AG09309 (cell line): ENCODE results near the gene NPIPB5.
"Not testable (repeated sequence)": the region's sequence is repeated elsewhere in the genome, so short reads cannot be mapped to it uniquely, and the experiment has no call there.

Experiments used
- DNase-seq: peaks from one replicate; pipeline ENCODE4 v3.0.0-alpha.2; 2010; ENCODE audit warnings: low read depth
- H3K4me3 ChIP-seq: 2 replicates; pipeline ENCODE4 v1.5.1; 2011; ENCODE audit warnings: mild to moderate bottlenecking, low read depth, low read length, moderate library complexity; ENCODE audit not compliant: control insufficient read depth

Gene NPIPB5

DNA sequence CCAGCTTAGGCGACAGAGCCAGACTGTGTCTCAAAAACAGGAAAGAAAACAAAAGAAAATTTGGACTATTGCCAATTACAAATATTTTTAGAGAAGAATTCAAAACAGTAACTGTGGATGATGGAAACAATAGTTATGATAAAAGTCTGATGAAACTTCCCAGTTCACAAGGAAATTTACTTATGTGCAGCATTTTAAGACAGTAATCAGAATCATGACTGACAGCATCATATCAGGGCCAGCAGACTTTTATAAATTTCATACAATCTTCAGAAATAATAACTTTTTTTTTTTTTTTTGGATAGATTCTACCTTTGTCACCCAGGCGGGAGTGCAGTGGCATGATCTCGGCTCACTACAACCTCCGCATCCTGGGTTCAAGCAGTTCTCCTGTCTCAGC lies at the start of gene NPIPB5:
Gene NPIPB5 (plus strand): TSS at position 301 of the 400 bp plus-strand sequence. CDS start 2,911 bp downstream, outside the sequence.
- not testable (repeated sequence) for DNase-seq, H3K4me3 ChIP-seq

DNA sequence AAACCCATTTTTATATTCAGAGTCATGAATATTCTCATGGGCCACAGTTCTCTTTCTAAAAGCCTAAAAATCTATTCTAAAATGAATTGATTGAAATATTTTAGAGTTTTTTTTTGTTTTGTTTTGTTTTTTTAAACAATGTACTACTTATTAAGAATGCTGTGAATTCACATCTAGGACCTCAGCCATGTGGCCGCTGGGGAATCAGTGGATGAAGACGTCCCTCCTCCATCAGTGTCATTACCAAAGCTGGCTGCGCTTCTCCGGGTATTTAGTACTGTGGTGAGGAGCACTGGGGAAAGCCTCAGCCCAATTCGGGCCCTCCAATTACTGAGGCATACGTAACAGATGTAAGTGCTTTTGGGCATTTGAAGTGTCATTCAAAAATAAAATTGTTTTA lies 41.8 kb upstream of the NPIPB5 start:
- not testable (repeated sequence) for H3K4me3 ChIP-seq, DNase-seq

DNA sequence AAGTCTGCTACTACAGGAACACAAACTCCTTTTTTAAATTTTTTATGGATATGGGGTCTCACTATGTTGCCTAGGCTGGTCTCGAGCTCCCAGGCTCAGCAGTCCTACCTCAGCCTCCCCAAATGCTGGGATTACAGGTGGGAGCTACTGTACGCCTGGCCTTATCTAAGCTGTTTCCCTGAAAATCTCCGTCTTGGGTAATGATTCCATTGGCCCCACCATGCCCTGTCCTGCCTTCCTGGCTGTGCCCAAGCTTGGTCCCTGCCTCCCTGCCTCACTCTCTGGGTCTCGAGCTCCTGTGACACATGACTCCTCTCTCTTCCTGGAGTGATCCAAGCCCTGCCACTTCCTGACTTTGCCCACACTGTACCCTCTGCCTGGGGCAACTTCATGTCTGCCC lies 27.3 kb downstream of the NPIPB5 start:
- not testable (repeated sequence) for H3K4me3 ChIP-seq, DNase-seq

DNA sequence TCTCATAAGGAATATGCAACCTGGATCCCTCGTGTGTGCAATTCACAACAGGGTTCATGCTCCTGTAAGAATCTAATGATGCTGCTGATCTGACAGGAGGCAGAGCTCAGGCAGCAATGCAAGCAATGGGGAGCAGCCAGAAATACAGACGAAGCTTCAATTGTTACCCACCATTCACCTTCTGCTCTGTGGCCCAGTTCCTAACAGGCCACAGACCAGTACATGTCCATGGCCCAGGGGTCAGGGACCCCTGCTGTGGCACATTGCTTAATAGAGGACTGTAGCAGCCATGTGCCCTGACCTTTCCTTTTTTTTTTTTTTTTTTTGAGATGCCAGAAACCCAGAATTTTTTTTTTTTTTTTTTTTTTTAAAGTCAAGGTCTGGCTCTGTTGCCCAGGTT lies 34.1 kb downstream of the NPIPB5 start:
- H3K4me3 ChIP-seq, DNase-seq: not testable (repeated sequence)

DNA sequence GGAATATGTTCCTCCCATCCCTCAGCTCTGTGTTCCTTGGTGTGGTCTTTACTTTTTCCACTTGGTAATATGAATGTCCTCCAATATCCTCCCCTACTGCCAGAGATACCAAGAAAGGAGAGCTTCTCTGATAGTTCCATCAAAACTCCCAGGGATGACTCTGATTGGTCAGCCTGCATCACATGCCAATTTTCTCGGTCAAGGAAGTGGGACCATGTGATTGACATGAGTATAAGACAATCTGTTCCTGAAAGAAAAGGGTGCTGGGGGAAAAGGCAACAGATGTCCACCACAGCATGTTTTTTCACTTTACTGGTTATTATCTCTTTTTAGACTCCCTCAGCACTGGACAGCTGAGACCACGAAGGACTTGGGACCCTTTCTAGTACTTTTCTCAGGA lies 35.9 kb downstream of the NPIPB5 start:
- DNase-seq, H3K4me3 ChIP-seq: not testable (repeated sequence)

DNA sequence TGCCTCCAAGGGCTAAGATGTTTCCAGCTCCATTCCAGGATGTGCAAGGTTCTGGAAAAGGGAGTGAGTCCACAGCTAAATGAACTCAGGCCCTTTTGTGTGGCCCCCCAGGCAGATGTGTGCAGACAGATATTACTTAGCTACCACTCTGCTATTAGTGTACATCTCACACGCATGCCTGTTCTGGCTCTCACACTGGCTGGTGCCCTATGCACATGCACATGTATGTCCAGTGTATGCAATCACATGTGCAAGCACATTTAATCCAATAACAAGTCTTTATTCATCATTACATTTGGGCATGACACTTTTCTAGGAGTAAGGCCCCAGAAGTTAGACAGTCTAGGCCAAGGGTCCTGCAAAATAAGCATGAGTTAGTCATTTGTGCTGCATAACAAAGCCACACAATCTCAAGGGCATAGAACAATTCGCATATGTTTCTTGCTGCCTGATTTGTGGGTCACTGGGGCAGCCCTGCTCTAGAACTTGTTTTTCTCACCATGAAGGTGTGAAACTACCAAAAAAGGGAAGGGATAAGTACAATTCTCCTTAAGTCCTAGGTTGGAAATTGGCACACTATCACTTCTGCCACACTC lies 36.6 kb downstream of the NPIPB5 start:
- DNase-seq, result not testable (repeated sequence)

DNA sequence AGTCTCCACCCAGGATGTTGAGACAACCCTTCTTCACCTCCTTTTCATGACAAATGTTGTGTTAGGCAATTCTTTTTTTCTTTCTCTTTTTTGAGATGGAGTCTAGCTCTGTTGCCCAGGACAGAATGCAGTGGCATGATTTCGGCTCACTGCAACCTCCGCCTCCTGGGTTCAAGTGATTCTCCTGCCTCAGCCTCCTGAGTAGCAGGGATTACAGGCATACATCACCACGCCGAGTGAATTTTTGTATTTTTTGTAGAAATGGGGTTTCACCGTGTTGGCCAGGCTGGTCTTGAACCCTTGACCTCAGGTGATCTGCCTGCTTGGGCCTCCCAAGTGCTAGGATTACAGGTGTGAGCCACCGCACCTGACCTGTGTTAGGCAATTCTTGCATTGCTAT lies 39.2 kb downstream of the NPIPB5 start:
- not testable (repeated sequence) for H3K4me3 ChIP-seq, DNase-seq

More for the DNA sequence above, 36.6 kb downstream of the NPIPB5 start:
- H3K4me3 ChIP-seq, result not testable (repeated sequence)

DNA sequence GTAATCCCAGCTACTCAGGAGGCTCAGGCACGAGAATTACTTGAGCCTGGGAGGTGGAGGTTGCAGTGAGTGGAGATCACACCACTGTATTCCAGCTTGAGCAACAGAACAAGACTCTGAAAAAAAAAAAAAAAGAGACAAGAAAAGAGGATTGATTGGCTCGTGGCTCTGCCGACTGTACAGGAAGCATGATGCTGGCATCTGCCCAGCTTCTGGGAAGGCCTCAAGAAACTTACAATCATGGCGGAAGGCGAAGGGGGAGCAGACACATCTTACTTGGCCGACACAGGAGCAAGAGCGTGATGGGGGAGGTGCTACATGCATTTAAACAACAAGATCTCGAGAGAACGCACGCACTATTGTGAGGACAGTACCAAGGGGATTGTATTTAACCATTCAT lies 40.5 kb downstream of the NPIPB5 start:
- DNase-seq, H3K4me3 ChIP-seq: not testable (repeated sequence)

DNA sequence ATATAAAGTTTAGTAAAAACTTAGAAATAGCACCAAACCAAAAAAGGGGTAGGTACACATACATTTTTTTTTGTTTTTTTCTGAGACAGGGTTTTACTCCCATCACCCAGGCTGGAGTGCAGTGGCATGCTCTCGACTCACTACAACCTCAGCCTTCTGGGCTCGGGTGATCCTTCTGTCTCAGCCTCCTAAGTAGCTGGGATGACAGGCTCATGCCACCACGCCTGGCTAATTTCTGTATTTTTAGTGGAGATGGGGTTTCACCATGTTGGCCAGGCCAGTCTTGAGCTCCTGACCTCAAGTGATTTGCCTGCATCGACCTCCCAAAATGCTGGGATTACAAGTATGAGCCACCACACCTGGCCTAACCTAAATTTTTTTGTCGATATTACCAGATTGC lies 41.0 kb downstream of the NPIPB5 start:
- H3K4me3 ChIP-seq, DNase-seq: not testable (repeated sequence)

DNA sequence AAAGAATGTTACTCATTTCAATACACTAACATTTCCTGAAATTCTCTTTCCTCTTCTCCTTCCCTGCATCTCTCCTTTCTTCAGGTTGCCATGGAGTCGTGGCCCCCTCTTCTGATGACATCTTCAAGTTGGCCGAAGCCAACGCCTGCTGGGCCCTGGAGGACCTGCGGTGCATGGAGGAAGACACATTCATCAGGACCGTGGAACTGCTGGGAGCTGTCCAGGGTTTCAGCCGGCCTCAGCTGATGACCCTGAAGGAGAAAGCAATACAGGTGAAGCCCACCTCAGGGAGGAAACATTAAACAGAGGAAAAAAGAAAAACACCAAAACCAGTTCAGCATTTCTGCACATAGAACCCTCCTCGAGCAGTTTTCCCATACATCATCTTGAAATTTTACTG lies 46.1 kb downstream of the NPIPB5 start:
- not testable (repeated sequence) for H3K4me3 ChIP-seq

More for the DNA sequence above, 46.1 kb downstream of the NPIPB5 start:
- not testable (repeated sequence) for DNase-seq
